ENCODE results near the gene POLR3A.

DNA sequence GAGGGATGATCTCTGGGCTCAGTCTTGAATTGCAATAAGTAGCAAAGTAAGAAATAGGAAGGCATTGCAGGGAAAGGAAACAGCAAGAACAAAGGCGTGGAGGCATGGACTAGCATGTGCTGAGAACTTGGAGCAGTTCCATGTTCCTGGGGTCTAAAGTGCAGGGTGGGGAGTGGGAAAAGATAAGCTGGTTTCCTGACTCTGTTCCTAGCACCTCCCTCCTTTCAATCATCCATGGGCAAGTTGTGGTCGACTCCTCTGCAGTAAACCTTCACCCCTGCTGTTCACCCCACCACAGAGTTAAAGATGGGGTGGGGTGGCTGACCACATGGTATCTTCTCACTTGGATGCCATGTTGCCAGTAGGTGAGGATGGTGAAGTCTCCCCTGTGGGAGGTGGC, 33.9 kb upstream of the POLR3A start:
- TF ChIP-seq CTCF (conservative IDR thresholded peaks at IDR 0.05; ENCODE audit: low read depth, low read length) (no peak), EZH2 (IDR thresholded peaks at IDR 0.05; ENCODE audit: low read length, unreplicated experiment) (no peak), EZH2phosphoT487 (IDR thresholded peaks at IDR 0.05; ENCODE audit: borderline replicate concordance, low read length) (no peak)

Data from PC-3 (cell line).